Keratinocyte (primary cell): ENCODE results near the gene CUL1. TPM values are rescaled to one million over a fixed set of nuclear protein-coding genes. Genes with fewer than 3 reads are reported as not detected.
A peak's percentile ranks its signal among the peaks of the same experiment; 100 is the strongest.
"Not testable (repeated sequence)": the region's sequence is repeated elsewhere in the genome, so short reads cannot be mapped to it uniquely, and the experiment has no call there.

Experiments
- DNase-seq: peaks from one replicate; pipeline ENCODE4 v3.0.0-alpha.2; 2011; ENCODE audit warnings: low read depth, missing footprints, low spot score
- FAIRE-seq: peaks from 2 replicates; lab custom pipeline; 2011; peaks lifted over from hg19 to GRCh38; lab: Jason Lieb, UNC
- H2AFZ ChIP-seq: 2 replicates; pipeline ENCODE4 v1.6.0; 2012; ENCODE audit warnings: low read length, control low read depth, inconsistent platforms; ENCODE audit not compliant: control insufficient read depth
- H3K27ac ChIP-seq: 2 replicates; pipeline ENCODE4 v1.5.1; 2011; ENCODE audit warnings: low read length; ENCODE audit not compliant: control insufficient read depth, insufficient read depth
- H3K27me3 ChIP-seq: 3 replicates; pipeline ENCODE4 v1.6.0; 2011; ENCODE audit warnings: low read length; ENCODE audit not compliant: control insufficient read depth, insufficient read depth; ENCODE audit errors: extremely low read depth
- H3K36me3 ChIP-seq, 2 experiments: 2 replicates in 1 of 2; 3 replicates in 1 of 2; pipeline ENCODE4 v1.5.1; 2011; ENCODE audit warnings: low read length in 2 of 2, mild to moderate bottlenecking in 1 of 2; ENCODE audit not compliant: control insufficient read depth in 2 of 2, insufficient read depth in 2 of 2; ENCODE audit errors: extremely low read depth in 1 of 2
- H3K4me1 ChIP-seq: 3 replicates; pipeline ENCODE4 v1.5.1; 2011; ENCODE audit warnings: low read length; ENCODE audit not compliant: control insufficient read depth, insufficient read depth; ENCODE audit errors: extremely low read depth
- H3K4me2 ChIP-seq: 3 replicates; pipeline ENCODE4 v1.6.0; 2011; ENCODE audit warnings: low read depth, low read length; ENCODE audit not compliant: control insufficient read depth, insufficient read depth; ENCODE audit errors: extremely low read depth
- H3K4me3 ChIP-seq, 3 experiments: fragments of 200-600 bp in 1 of 3; sonication (generic) in 1 of 3; 2 replicates in 2 of 3; 3 replicates in 1 of 3; pipeline ENCODE4 v1.5.1; 2011 to 2016; ENCODE audit warnings: low read length in 3 of 3, mild to moderate bottlenecking in 3 of 3, control low read depth in 2 of 3, inconsistent platforms in 1 of 3, low read depth in 1 of 3, mixed read lengths in 1 of 3, mixed run types in 1 of 3, moderate library complexity in 1 of 3; ENCODE audit not compliant: control insufficient read depth in 2 of 3, insufficient read depth in 2 of 3; ENCODE audit errors: extremely low read depth in 1 of 3
- H3K79me2 ChIP-seq: 2 replicates; pipeline ENCODE4 v1.6.0; 2012; ENCODE audit warnings: low read length; ENCODE audit not compliant: control insufficient read depth, insufficient read depth
- H3K9ac ChIP-seq: 3 replicates; pipeline ENCODE4 v1.6.0; 2011; ENCODE audit warnings: low read length; ENCODE audit not compliant: control insufficient read depth, insufficient read depth; ENCODE audit errors: extremely low read depth
- H3K9me1 ChIP-seq: 3 replicates; pipeline ENCODE4 v1.6.0; 2011; ENCODE audit warnings: low read length; ENCODE audit not compliant: control insufficient read depth, insufficient read depth; ENCODE audit errors: extremely low read depth
- H3K9me3 ChIP-seq: 2 replicates; pipeline ENCODE4 v1.5.1; 2012; ENCODE audit warnings: low read depth, low read length; ENCODE audit not compliant: control insufficient read depth
- H4K20me1 ChIP-seq: 3 replicates; pipeline ENCODE4 v1.6.0; 2011; ENCODE audit warnings: low read length; ENCODE audit not compliant: control insufficient read depth, insufficient read depth; ENCODE audit errors: extremely low read depth
- EZH2 ChIP-seq: IDR thresholded peaks from one replicate; pipeline ENCODE4 v1.6.1; 2012; ENCODE audit warnings: inconsistent platforms, mild to moderate bottlenecking, low read length, moderate library complexity
- dilution Hi-C: fragments of 300-500 bp; cut with MboI; formaldehyde crosslinking; loops from one replicate; pipeline ENCODE4 v1.7.0; 2020; ENCODE audit warnings: low sequenced_read_pairs; ENCODE audit not compliant: extremely low pct_ligation_motif_present
- polyA plus RNA-seq, 5 experiments: library from polyadenylated mRNA; depleted of rRNA in 3 of 5; stranded (reverse) in 3 of 5; stranded (forward) in 1 of 5; unstranded in 1 of 5; fragments of >200 nt; gene quantifications; 1 replicate in 1 of 5; 2 replicates in 3 of 5; 3 replicates in 1 of 5; pipeline versions ENCODE4 v1.2.1 to v1.2.3, GENCODE V29; 2011 to 2012; ENCODE audit warnings: missing spikeins in 2 of 5, low read depth in 1 of 5, low replicate concordance in 1 of 5
- TF ChIP-seq, protein P1 (sequence below), 3 experiments: IDR thresholded peaks in 1 of 3; conservative IDR thresholded peaks in 1 of 3; optimal IDR thresholded peaks in 1 of 3; 2 replicates in 2 of 3; 3 replicates in 1 of 3; pipeline versions ENCODE3 to v1.5.1; 2011; ENCODE audit warnings: low read length in 3 of 3, mild to moderate bottlenecking in 3 of 3, moderate library complexity in 2 of 3, control low read depth in 1 of 3, inconsistent platforms in 1 of 3; ENCODE audit not compliant: insufficient read depth in 2 of 3; ENCODE audit errors: extremely low read depth in 1 of 3

Gene CUL1
- polyA plus RNA-seq, 1 donor (not counting 4 experiments of a cell fraction or from before 2014, with no cell fraction given): 55.4 TPM

DNA sequence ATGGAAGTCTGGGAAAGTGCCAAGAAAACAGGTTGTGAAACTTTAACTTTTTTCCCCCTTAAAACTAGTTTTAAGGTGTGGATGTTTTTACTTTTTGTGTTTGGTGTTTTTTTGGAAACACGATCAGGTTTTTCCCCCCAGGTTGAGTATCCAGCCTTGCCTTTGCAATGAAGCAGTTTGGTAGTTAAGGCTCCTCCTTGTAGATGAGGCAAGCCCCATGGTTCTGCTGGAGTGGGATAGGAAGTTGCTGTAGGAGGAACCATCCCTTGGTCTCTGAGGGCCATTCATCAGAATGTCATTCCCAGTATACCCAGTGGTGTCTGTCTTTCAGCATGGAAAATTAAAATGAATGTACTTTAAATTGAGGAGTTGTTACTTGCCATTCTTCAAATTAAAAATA, 2.7 kb downstream of the CUL1 start:
- Histone ChIP-seq H3K9me1 (peaks cover 6% of the 10 kb centered on the region), H3K4me3 (peak overlapping the region in 2 of 3 experiments; percentile 14 to 95), H2AFZ (no peak overlapping the region), H3K79me2 (peaks cover 77% of the 10 kb centered on the region), H3K36me3 (no peaks in the 10 kb centered on the region), H3K27ac (no peak overlapping the region), H3K9ac (no peak overlapping the region), H3K4me1 (peaks cover 33% of the 10 kb centered on the region), H3K4me2 (peak overlapping the region; percentile 92), H3K9me3 (no peaks in the 10 kb centered on the region), H3K27me3 (no peaks in the 10 kb centered on the region), H4K20me1 (peaks cover 17% of the 10 kb centered on the region)
- FAIRE-seq (no peak), DNase-seq (no peak)
- TF ChIP-seq, protein P1, sequence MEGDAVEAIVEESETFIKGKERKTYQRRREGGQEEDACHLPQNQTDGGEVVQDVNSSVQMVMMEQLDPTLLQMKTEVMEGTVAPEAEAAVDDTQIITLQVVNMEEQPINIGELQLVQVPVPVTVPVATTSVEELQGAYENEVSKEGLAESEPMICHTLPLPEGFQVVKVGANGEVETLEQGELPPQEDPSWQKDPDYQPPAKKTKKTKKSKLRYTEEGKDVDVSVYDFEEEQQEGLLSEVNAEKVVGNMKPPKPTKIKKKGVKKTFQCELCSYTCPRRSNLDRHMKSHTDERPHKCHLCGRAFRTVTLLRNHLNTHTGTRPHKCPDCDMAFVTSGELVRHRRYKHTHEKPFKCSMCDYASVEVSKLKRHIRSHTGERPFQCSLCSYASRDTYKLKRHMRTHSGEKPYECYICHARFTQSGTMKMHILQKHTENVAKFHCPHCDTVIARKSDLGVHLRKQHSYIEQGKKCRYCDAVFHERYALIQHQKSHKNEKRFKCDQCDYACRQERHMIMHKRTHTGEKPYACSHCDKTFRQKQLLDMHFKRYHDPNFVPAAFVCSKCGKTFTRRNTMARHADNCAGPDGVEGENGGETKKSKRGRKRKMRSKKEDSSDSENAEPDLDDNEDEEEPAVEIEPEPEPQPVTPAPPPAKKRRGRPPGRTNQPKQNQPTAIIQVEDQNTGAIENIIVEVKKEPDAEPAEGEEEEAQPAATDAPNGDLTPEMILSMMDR (optimal IDR thresholded peaks at IDR 0.05 in 1 of 3, IDR thresholded peaks at IDR 0.05 in 1 of 3, conservative IDR thresholded peaks at IDR 0.05 in 1 of 3; ENCODE audit: extremely low read depth in 1 of 3, insufficient read depth in 2 of 3, low read length in 3 of 3): no peak
- TF ChIP-seq EZH2: no peak
- dilution Hi-C loops: no loop called here

DNA sequence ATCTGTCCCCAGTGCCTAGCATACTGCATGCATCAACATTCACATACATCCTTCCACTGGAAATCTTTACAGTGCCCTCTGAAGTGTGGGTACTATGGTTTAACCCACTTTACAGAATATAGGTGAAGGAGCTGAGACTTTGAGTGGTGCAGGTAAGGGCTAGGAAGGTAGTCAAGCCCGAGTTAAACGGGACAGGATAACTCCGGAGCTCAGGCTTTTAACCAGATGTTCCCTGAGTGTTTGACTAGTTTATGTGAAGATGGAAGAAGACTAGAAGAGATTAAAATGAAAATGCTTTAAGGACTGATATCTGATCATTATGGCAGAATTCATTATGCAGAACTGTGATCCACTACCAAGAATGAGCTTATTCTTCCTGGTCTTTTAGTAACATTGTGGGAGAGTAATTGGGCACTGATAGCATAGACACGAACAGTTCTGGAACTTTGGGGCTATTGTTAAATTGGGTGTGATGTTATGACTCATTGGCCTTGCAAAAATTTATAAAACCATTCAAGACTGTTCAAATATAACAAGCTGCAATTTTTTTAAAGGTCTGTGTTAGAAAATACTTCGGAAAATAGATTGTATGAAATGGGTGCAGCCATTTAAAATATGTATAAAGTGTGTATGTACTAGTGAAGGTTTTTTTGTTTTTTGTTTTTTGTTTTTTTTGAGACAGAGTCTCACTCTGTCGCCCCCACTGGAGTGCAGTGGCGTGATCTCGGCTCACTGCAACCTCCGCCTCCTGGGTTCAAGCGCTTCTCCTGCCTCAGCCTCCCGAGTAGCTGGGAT, 4.4 kb downstream of the CUL1 start:
- DNase-seq (no peak), FAIRE-seq (no peak)
- Histone ChIP-seq H3K36me3 (no peaks in the 10 kb centered on the region), H3K4me2 (peak overlapping the region; percentile 53), H3K27ac (peak overlapping the region; percentile 0), H3K9ac (no peak overlapping the region), H3K4me3 (no peak overlapping the region), H3K9me1 (peaks cover 6% of the 10 kb centered on the region), H3K9me3 (no peaks in the 10 kb centered on the region), H3K27me3 (no peaks in the 10 kb centered on the region), H3K4me1 (peaks cover 26% of the 10 kb centered on the region), H4K20me1 (peaks cover 19% of the 10 kb centered on the region), H2AFZ (no peak overlapping the region), H3K79me2 (peaks cover 93% of the 10 kb centered on the region)
- dilution Hi-C loops: no loop called here
- TF ChIP-seq EZH2: no peak
- TF ChIP-seq, protein P1 (optimal IDR thresholded peaks at IDR 0.05 in 1 of 3, IDR thresholded peaks at IDR 0.05 in 1 of 3, conservative IDR thresholded peaks at IDR 0.05 in 1 of 3; ENCODE audit: extremely low read depth in 1 of 3, insufficient read depth in 2 of 3, low read length in 3 of 3): no peak

DNA sequence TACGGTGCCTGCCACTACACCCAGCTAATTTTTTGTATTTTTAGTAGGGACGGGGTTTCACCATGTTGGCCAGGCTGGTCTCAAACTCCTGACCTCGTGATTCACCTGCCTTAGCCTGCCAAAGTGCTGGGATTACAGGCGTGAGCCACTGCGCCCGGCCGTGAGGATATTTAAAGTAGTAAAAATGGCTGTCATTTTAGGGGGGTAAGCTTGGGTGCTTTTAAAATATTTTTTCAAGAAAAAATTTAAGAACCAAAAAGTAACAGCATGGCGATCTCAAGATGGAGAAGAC, 4.9 kb downstream of the CUL1 start:
- H4K20me1 ChIP-seq: peaks cover 23% of the 10 kb centered on the region
- H3K36me3 ChIP-seq, dilution Hi-C loops, H3K27ac ChIP-seq, FAIRE-seq, H3K4me3 ChIP-seq, DNase-seq, H3K4me2 ChIP-seq, H2AFZ ChIP-seq, H3K27me3 ChIP-seq, H3K9ac ChIP-seq, H3K9me3 ChIP-seq, H3K9me1 ChIP-seq: not testable (repeated sequence)
- H3K4me1 ChIP-seq: peaks cover 26% of the 10 kb centered on the region
- peaks cover 99% of the 10 kb centered on the region for H3K79me2 ChIP-seq
